ENCODE data around the gene KLHL35.

GRCh38 chr11:75434051-75434450 lies 1.0 kb upstream of the KLHL35 start:
- no peak for TF ChIP-seq POLR2AphosphoS5 (IDR thresholded peaks at IDR 0.05)
- no peak for TF ChIP-seq CTCF (IDR thresholded peaks at IDR 0.05)
- TF ChIP-seq POLR2A (IDR thresholded peaks at IDR 0.05; ENCODE audit: low read depth), result no peak
